PC-3 (cell line): ENCODE measurements around the gene TEF. TPM values are rescaled to one million over a fixed set of nuclear protein-coding genes. Genes with fewer than 3 reads are reported as not detected.
A peak's percentile ranks its signal among the peaks of the same experiment; 100 is the strongest.

Experiments used
- ATAC-seq: fragments of 200-7000 bp; cut with Tn5 transposase; 2 replicates; pipeline ENCODE4 v1.9.1; 2020; ENCODE audit warnings: mild to moderate bottlenecking, moderate library complexity
- BruUV-seq: library from RNA; stranded (reverse); fragments of 400-500 nt; replicated peaks from 2 replicates; lab custom pipeline; 2021; lab: Mats Ljungman, UMichigan
- CTCF ChIA-PET: fragments of 300-600 bp; sonication (Branson Sonifier 250); formaldehyde crosslinking; loops from one replicate; lab custom pipeline; 2022; ENCODE audit warnings: antibody characterized with exemption; lab: Charles Lee
- POLR2A ChIA-PET: fragments of 300-600 bp; sonication (Branson Sonifier 250); formaldehyde crosslinking; loops from one replicate; lab custom pipeline; 2022; ENCODE audit warnings: antibody characterized with exemption; ENCODE audit not compliant: unreplicated experiment; lab: Charles Lee
- DNase-seq: peaks from one replicate; pipeline ENCODE4 v3.0.0-alpha.2; 2015
- H2AFZ ChIP-seq: fragments of 300-600 bp; sonication (generic); 2 replicates; pipeline ENCODE4 v1.6.0; 2016; ENCODE audit warnings: antibody characterized with exemption, low read length
- H3F3A ChIP-seq: fragments of 300-600 bp; sonication (generic); one replicate; pipeline ENCODE4 v1.6.0; 2017; ENCODE audit warnings: antibody characterized with exemption, low read length, control low read depth, mild to moderate bottlenecking; ENCODE audit not compliant: unreplicated experiment
- H3K27ac ChIP-seq: fragments of 300-600 bp; sonication (generic); 2 replicates; pipeline ENCODE4 v1.5.1; 2016; ENCODE audit warnings: mild to moderate bottlenecking, low read length
- H3K27me3 ChIP-seq: fragments of 300-600 bp; sonication (generic); 2 replicates; pipeline ENCODE4 v1.6.1; 2016; ENCODE audit warnings: low read length, mixed read lengths
- H3K36me3 ChIP-seq: fragments of 300-600 bp; sonication (generic); 2 replicates; pipeline ENCODE4 v1.6.1; 2016; ENCODE audit warnings: low read depth, mixed run types, low read length, mixed read lengths
- H3K4me1 ChIP-seq: fragments of 300-600 bp; sonication (generic); 2 replicates; pipeline ENCODE4 v1.5.1; 2016; ENCODE audit warnings: low read length; ENCODE audit not compliant: insufficient read depth
- H3K4me2 ChIP-seq: fragments of 300-600 bp; sonication (generic); 2 replicates; pipeline ENCODE4 v1.6.0; 2016; ENCODE audit warnings: low read length
- H3K4me3 ChIP-seq: fragments of 300-600 bp; sonication (generic); 2 replicates; pipeline ENCODE4 v1.5.1; 2016; ENCODE audit warnings: mild to moderate bottlenecking, low read length, mixed read lengths
- H3K79me2 ChIP-seq: fragments of 300-600 bp; sonication (generic); 2 replicates; pipeline ENCODE4 v1.6.1; 2017; ENCODE audit warnings: low read length, mixed read lengths
- H3K9ac ChIP-seq: fragments of 300-600 bp; sonication (generic); 2 replicates; pipeline ENCODE4 v1.6.0; 2016; ENCODE audit warnings: mild to moderate bottlenecking, low read length
- H3K9me2 ChIP-seq: fragments of 300-600 bp; sonication (generic); replicated peaks from 2 replicates; pipeline ENCODE4 v1.6.1; 2016; ENCODE audit warnings: mixed run types, low read length, mixed read lengths
- H3K9me3 ChIP-seq: fragments of 300-600 bp; sonication (generic); 2 replicates; pipeline ENCODE4 v1.6.1; 2016; ENCODE audit warnings: low read length, mixed read lengths
- H4K20me1 ChIP-seq: fragments of 300-600 bp; sonication (generic); 2 replicates; pipeline ENCODE4 v1.6.1; 2016; ENCODE audit warnings: low read length, mixed read lengths
- CTCF ChIP-seq: fragments of 300-600 bp; sonication (generic); conservative IDR thresholded peaks from 2 replicates; pipeline ENCODE4 v1.5.1; 2017; ENCODE audit warnings: antibody characterized with exemption, low read depth, mild to moderate bottlenecking, low read length
- EZH2 ChIP-seq: fragments of 300-600 bp; sonication (generic); IDR thresholded peaks from one replicate; pipeline ENCODE4 v1.6.1; 2017; ENCODE audit warnings: antibody characterized with exemption, mild to moderate bottlenecking, low read length; ENCODE audit not compliant: unreplicated experiment
- EZH2phosphoT487 ChIP-seq: fragments of 300-600 bp; sonication (generic); IDR thresholded peaks from 2 replicates; pipeline ENCODE4 v1.6.1; 2018; ENCODE audit warnings: mild to moderate bottlenecking, antibody characterized with exemption, low read length, borderline replicate concordance
- intact Hi-C: fragments of 100-400 bp; cut with micrococcal nuclease; formaldehyde crosslinking; loops from 2 replicates; pipeline ENCODE4 v1.9.0; 2023
- total RNA-seq: library from RNA; depleted of rRNA; stranded (reverse); fragments of >200 nt; gene quantifications from 2 replicates; pipeline ENCODE4 v1.2.3, GENCODE V29; 2014

TEF gene
- total RNA-seq, 1 experiment from 2014 or later: 4.0 TPM

- H3F3A ChIP-seq: no peaks in the 10 kb centered on the region
- no peak for DNase-seq
- H3K9me2 ChIP-seq: no peaks in the 10 kb centered on the region
- peak; percentile 59 for ATAC-seq
- no peaks in the 10 kb centered on the region for H3K9me3 ChIP-seq
- no peak overlapping the region for H3K27ac ChIP-seq
- no peak overlapping the region for H2AFZ ChIP-seq
- no peaks in the 10 kb centered on the region for H3K36me3 ChIP-seq
- no peaks in the 10 kb centered on the region for H3K79me2 ChIP-seq
- H3K4me3 ChIP-seq: no peak overlapping the region
- H3K4me1 ChIP-seq: no peaks in the 10 kb centered on the region
- no TSS peak for BruUV-seq
- H3K4me2 ChIP-seq: no peak overlapping the region
- H3K9ac ChIP-seq: no peak overlapping the region
- ChIA-PET POLR2A (no interaction called here), CTCF (no interaction called here)
- no peaks in the 10 kb centered on the region for H4K20me1 ChIP-seq
- no peaks in the 10 kb centered on the region for H3K27me3 ChIP-seq
- TF ChIP-seq CTCF (no peak), EZH2 (no peak), EZH2phosphoT487 (no peak)
- intact Hi-C loops: no loop called here
Measured at GRCh38 chr22:41425660-41426365, 44.1 kb downstream of the TEF start.

GRCh38 chr22:41429232-41429950, 47.6 kb downstream of the TEF start:
- Histone ChIP-seq H3K9me3 (no peaks in the 10 kb centered on the region), H3K79me2 (no peaks in the 10 kb centered on the region), H3F3A (no peaks in the 10 kb centered on the region), H2AFZ (no peak overlapping the region), H3K4me3 (no peak overlapping the region), H4K20me1 (no peaks in the 10 kb centered on the region), H3K36me3 (no peaks in the 10 kb centered on the region), H3K27ac (no peak overlapping the region), H3K4me1 (no peaks in the 10 kb centered on the region), H3K27me3 (no peaks in the 10 kb centered on the region), H3K9me2 (no peaks in the 10 kb centered on the region), H3K4me2 (no peak overlapping the region), H3K9ac (no peak overlapping the region)
- intact Hi-C loops: no loop called here
- ChIA-PET CTCF (no interaction called here), POLR2A (no interaction called here)
- TF ChIP-seq EZH2phosphoT487: no peak
- no peak for TF ChIP-seq CTCF
- TF ChIP-seq EZH2: no peak
- no TSS peak for BruUV-seq
- no peak for ATAC-seq
- no peak for DNase-seq

- ATAC-seq (no peak), DNase-seq (no peak)
- CTCF ChIA-PET: no interaction called here
- no peaks in the 10 kb centered on the region for H3K27me3 ChIP-seq
- H3K36me3 ChIP-seq: no peaks in the 10 kb centered on the region; the same call in 1 of the 2 replicates
- no peak overlapping the region for H3K4me3 ChIP-seq
- intact Hi-C loops: no loop called here
- H2AFZ ChIP-seq: no peak overlapping the region
- no peaks in the 10 kb centered on the region for H3K9me2 ChIP-seq
- no peak overlapping the region for H3K9ac ChIP-seq
- BruUV-seq: no TSS peak
- H3K4me2 ChIP-seq: no peak overlapping the region
- H3F3A ChIP-seq: no peaks in the 10 kb centered on the region
- no peaks in the 10 kb centered on the region for H3K79me2 ChIP-seq
- POLR2A ChIA-PET: no interaction called here
- H3K9me3 ChIP-seq: no peaks in the 10 kb centered on the region
- H3K27ac ChIP-seq: no peak overlapping the region
- TF ChIP-seq EZH2: no peak
- TF ChIP-seq EZH2phosphoT487: no peak
- TF ChIP-seq CTCF: no peak
- H4K20me1 ChIP-seq: no peaks in the 10 kb centered on the region
- no peaks in the 10 kb centered on the region for H3K4me1 ChIP-seq
Measured at GRCh38 chr22:41429951-41430332, 48.2 kb downstream of the TEF start.
